ENCODE data around the gene CD200. TPM values are rescaled to one million over a fixed set of nuclear protein-coding genes. Genes with fewer than 3 reads are reported as not detected.

Gene CD200
- total RNA-seq, 1 experiment from 2014 or later, result not detected

DNA sequence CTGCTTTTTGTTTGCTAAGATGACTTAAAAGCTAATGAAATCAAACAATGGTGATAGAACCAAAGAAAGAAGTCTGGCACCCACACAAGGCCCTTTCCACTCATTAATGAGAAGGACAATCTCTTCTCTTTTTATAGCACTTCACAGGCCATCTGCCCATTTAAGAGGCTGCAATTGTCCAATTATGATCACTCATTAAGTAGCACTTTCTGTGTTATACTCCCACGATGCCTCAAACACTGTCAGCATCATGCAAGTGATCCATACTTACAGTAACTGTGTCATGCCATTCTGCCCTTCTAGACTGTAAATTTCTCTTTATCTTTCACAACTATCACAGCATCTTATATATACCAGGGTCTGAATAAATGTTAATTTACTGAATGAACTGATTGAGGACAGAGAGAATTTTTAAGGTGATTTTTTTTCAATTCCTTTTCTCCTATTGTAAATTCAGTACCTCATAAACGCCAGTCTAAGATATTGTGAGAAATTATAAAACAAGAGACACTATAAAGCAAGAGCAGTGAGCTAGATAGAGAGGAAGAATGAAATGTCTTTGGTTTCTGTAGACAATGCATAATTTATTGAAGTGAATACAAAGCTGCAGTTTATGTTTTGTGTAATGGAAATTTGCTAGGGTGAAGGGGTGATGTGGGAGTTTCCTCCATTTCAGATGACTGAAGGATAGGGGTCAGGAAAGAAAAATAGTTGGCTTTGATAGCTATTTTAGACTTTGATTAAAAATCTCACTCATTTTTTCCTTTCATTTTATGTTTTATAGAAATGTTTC, 17.3 kb downstream of the CD200 start:
- ChIA-PET CTCF (no interaction called here), POLR2A (no interaction called here)
- H3K9me3 ChIP-seq (ENCODE audit: control insufficient read depth, insufficient read depth, low read depth, low read length), result no peaks in the 10 kb centered on the region
- no peaks in the 10 kb centered on the region for H3K36me3 ChIP-seq (ENCODE audit: control insufficient read depth, insufficient read depth, low read length)
- BruUV-seq (replicated peaks), result no TSS peak
- H3K4me3 ChIP-seq (ENCODE audit: low read depth in 2 of 2, low read length in 2 of 2), result no peak overlapping the region
- H3K27me3 ChIP-seq (ENCODE audit: control insufficient read depth, insufficient read depth, low read length), result no peaks in the 10 kb centered on the region
- no peak for ATAC-seq
- intact Hi-C loops (cut with micrococcal nuclease; ENCODE audit: unreplicated experiment) (no loop called here), in situ Hi-C loops (cut with HindIII; ENCODE audit: low pct_unique_long_range_greater_than_20kb, low sequenced_read_pairs) (no loop called here)
- TF ChIP-seq, protein P1, sequence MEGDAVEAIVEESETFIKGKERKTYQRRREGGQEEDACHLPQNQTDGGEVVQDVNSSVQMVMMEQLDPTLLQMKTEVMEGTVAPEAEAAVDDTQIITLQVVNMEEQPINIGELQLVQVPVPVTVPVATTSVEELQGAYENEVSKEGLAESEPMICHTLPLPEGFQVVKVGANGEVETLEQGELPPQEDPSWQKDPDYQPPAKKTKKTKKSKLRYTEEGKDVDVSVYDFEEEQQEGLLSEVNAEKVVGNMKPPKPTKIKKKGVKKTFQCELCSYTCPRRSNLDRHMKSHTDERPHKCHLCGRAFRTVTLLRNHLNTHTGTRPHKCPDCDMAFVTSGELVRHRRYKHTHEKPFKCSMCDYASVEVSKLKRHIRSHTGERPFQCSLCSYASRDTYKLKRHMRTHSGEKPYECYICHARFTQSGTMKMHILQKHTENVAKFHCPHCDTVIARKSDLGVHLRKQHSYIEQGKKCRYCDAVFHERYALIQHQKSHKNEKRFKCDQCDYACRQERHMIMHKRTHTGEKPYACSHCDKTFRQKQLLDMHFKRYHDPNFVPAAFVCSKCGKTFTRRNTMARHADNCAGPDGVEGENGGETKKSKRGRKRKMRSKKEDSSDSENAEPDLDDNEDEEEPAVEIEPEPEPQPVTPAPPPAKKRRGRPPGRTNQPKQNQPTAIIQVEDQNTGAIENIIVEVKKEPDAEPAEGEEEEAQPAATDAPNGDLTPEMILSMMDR (IDR thresholded peaks at IDR 0.05), result no peak
- TF ChIP-seq TCF7L2 (IDR thresholded peaks at IDR 0.05; ENCODE audit: low read depth, low read length), result no peak
- no peak for TF ChIP-seq SIN3A (IDR thresholded peaks at IDR 0.05; ENCODE audit: borderline replicate concordance, insufficient read depth, low read depth, low read length)
- TF ChIP-seq, protein P2, sequence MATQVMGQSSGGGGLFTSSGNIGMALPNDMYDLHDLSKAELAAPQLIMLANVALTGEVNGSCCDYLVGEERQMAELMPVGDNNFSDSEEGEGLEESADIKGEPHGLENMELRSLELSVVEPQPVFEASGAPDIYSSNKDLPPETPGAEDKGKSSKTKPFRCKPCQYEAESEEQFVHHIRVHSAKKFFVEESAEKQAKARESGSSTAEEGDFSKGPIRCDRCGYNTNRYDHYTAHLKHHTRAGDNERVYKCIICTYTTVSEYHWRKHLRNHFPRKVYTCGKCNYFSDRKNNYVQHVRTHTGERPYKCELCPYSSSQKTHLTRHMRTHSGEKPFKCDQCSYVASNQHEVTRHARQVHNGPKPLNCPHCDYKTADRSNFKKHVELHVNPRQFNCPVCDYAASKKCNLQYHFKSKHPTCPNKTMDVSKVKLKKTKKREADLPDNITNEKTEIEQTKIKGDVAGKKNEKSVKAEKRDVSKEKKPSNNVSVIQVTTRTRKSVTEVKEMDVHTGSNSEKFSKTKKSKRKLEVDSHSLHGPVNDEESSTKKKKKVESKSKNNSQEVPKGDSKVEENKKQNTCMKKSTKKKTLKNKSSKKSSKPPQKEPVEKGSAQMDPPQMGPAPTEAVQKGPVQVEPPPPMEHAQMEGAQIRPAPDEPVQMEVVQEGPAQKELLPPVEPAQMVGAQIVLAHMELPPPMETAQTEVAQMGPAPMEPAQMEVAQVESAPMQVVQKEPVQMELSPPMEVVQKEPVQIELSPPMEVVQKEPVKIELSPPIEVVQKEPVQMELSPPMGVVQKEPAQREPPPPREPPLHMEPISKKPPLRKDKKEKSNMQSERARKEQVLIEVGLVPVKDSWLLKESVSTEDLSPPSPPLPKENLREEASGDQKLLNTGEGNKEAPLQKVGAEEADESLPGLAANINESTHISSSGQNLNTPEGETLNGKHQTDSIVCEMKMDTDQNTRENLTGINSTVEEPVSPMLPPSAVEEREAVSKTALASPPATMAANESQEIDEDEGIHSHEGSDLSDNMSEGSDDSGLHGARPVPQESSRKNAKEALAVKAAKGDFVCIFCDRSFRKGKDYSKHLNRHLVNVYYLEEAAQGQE (IDR thresholded peaks at IDR 0.05; ENCODE audit: insufficient read depth in 1 of 2, low read depth in 2 of 2, low read length in 1 of 2), result no peak
- no peak for TF ChIP-seq POLR2AphosphoS5 (IDR thresholded peaks at IDR 0.05; ENCODE audit: low read depth, low read length)
- no peak for DNase-seq (ENCODE audit: low read depth, low spot score)
- no peaks in the 10 kb centered on the region for H3K4me1 ChIP-seq (ENCODE audit: control insufficient read depth, insufficient read depth, low read length)
- no peak overlapping the region for H3K27ac ChIP-seq (ENCODE audit: low read length)

DNA sequence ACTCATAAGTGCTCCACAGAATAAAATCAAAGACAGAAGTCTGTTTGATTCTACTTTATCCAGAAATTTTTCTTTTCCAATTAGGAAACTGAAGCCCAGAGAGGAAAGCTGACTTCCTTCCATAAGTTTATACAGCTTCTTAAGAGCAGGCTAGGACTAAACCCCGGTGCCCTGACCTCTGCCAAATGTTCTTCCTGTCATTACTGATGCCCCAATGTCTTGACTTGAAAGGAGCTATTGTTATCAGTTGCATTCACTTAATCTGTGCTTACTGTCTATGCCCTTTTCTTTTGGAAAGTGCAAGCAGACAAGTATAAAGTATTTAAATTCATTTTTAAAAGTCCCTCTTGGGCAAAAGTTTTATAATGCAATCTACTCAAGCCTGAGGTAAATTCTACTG, 18.1 kb downstream of the CD200 start:
- TF ChIP-seq TCF7L2 (IDR thresholded peaks at IDR 0.05; ENCODE audit: low read depth, low read length) (no peak), POLR2AphosphoS5 (IDR thresholded peaks at IDR 0.05; ENCODE audit: low read depth, low read length) (no peak), SIN3A (IDR thresholded peaks at IDR 0.05; ENCODE audit: borderline replicate concordance, insufficient read depth, low read depth, low read length) (no peak)
- TF ChIP-seq, protein P1 (IDR thresholded peaks at IDR 0.05), result no peak
- TF ChIP-seq, protein P2 (IDR thresholded peaks at IDR 0.05; ENCODE audit: insufficient read depth in 1 of 2, low read depth in 2 of 2, low read length in 1 of 2), result no peak
- Histone ChIP-seq H3K27ac (ENCODE audit: low read length) (no peak overlapping the region), H3K4me3 (ENCODE audit: low read depth in 2 of 2, low read length in 2 of 2) (no peak overlapping the region), H3K4me1 (ENCODE audit: control insufficient read depth, insufficient read depth, low read length) (no peaks in the 10 kb centered on the region), H3K36me3 (ENCODE audit: control insufficient read depth, insufficient read depth, low read length) (no peaks in the 10 kb centered on the region), H3K9me3 (ENCODE audit: control insufficient read depth, insufficient read depth, low read depth, low read length) (no peaks in the 10 kb centered on the region), H3K27me3 (ENCODE audit: control insufficient read depth, insufficient read depth, low read length) (no peaks in the 10 kb centered on the region)
- no TSS peak for BruUV-seq (replicated peaks)
- ChIA-PET CTCF (no interaction called here), POLR2A (no interaction called here)
- ATAC-seq, result no peak
- in situ Hi-C loops (cut with HindIII; ENCODE audit: low pct_unique_long_range_greater_than_20kb, low sequenced_read_pairs) (no loop called here), intact Hi-C loops (cut with micrococcal nuclease; ENCODE audit: unreplicated experiment) (no loop called here)
- DNase-seq (ENCODE audit: low read depth, low spot score), result no peak
